Immature natural killer cell (primary cell): Measurements from ENCODE around the gene SLIT3. TPM values are rescaled to one million over a fixed set of nuclear protein-coding genes. Genes with fewer than 3 reads are reported as not detected.

Source experiments
- DNase-seq, 3 donors: peaks; one replicate each; pipeline ENCODE4 v3.0.0; 2022; ENCODE audit warnings: mixed read lengths in 1 of 3
- H3K27ac Mint-ChIP-seq, 6 donors: one replicate each; pipeline ENCODE4 v1.8.0; 2020; ENCODE audit warnings: mixed read lengths in 6 of 6, mild to moderate bottlenecking in 5 of 6, inconsistent platforms in 4 of 6, moderate library complexity in 3 of 6
- H3K27me3 Mint-ChIP-seq, 3 donors: one replicate each; pipeline ENCODE4 v1.8.0; 2020 to 2021; ENCODE audit warnings: low read depth in 3 of 3, mild to moderate bottlenecking in 3 of 3, mixed read lengths in 3 of 3, moderate library complexity in 3 of 3, inconsistent platforms in 1 of 3
- H3K36me3 Mint-ChIP-seq, 3 donors: one replicate each; pipeline ENCODE4 v1.8.0; 2020; ENCODE audit warnings: mixed read lengths in 3 of 3, inconsistent platforms in 2 of 3, mild to moderate bottlenecking in 2 of 3
- H3K4me1 Mint-ChIP-seq, 2 donors: one replicate each; pipeline ENCODE4 v1.8.0; 2020; ENCODE audit warnings: inconsistent platforms in 2 of 2, mild to moderate bottlenecking in 2 of 2, mixed read lengths in 2 of 2, moderate library complexity in 1 of 2
- H3K4me3 Mint-ChIP-seq, 5 donors: one replicate each; pipeline ENCODE4 v1.8.0; 2020; ENCODE audit warnings: mild to moderate bottlenecking in 5 of 5, mixed read lengths in 5 of 5, inconsistent platforms in 3 of 5, moderate library complexity in 3 of 5
- H3K9me3 Mint-ChIP-seq, 6 donors: one replicate each; pipeline ENCODE4 v1.8.0; 2020; ENCODE audit warnings: mild to moderate bottlenecking in 6 of 6, mixed read lengths in 6 of 6, inconsistent platforms in 4 of 6, moderate library complexity in 3 of 6
- polyA plus RNA-seq, 3 donors: library from polyadenylated mRNA; unstranded; fragments of 300-500 nt; fragmentation: Illumina TruSeq; gene quantifications; one replicate each; pipeline ENCODE4 v1.2.3, GENCODE V29; 2021

SLIT3 gene
- polyA plus RNA-seq, 3 donors from 2014 or later: 0.47 to 0.90 TPM; not detected in 1

- DNase-seq: no peak
- Mint-ChIP-seq H3K27ac (peak overlapping the region in 2 of 6 donors; percentile 82 to 83), H3K9me3 (no peaks in the 10 kb centered on the region), H3K36me3 (peaks cover 0 to 10% (median 0%) of the 10 kb centered on the region in 3 donors), H3K27me3 (no peaks in the 10 kb centered on the region), H3K4me3 (peak overlapping the region in 1 of 5 donors; percentile 40), H3K4me1 (peaks cover 0 to 17% of the 10 kb centered on the region in 2 donors)
These were observed 504.1 kb downstream of the SLIT3 start for GRCh38 chr5:168796593-168797580.

GRCh38 chr5:168796000-168796399 lies 504.9 kb downstream of the SLIT3 start:
- H3K27ac Mint-ChIP-seq: no peak overlapping the region
- no peak overlapping the region for H3K4me3 Mint-ChIP-seq
- no peaks in the 10 kb centered on the region for H3K9me3 Mint-ChIP-seq
- peaks cover 0 to under 1% (median 0%) of the 10 kb centered on the region in 3 donors for H3K27me3 Mint-ChIP-seq
- H3K4me1 Mint-ChIP-seq: peaks cover 0 to 17% of the 10 kb centered on the region in 2 donors
- H3K36me3 Mint-ChIP-seq: peaks cover 0 to 7% (median 0%) of the 10 kb centered on the region in 3 donors
- no peak for DNase-seq

GRCh38 chr5:168793841-168794837 lies 506.8 kb downstream of the SLIT3 start:
- peaks cover 0 to 7% (median 0%) of the 10 kb centered on the region in 3 donors for H3K36me3 Mint-ChIP-seq
- no peaks in the 10 kb centered on the region for H3K9me3 Mint-ChIP-seq
- peaks cover 0 to 2% (median 2%) of the 10 kb centered on the region in 3 donors for H3K27me3 Mint-ChIP-seq
- H3K27ac Mint-ChIP-seq: no peak overlapping the region
- H3K4me1 Mint-ChIP-seq: peaks cover 0 to 17% of the 10 kb centered on the region in 2 donors
- DNase-seq: no peak
- H3K4me3 Mint-ChIP-seq: no peak overlapping the region

- H3K9me3 Mint-ChIP-seq: no peaks in the 10 kb centered on the region
- peaks cover 0 to 2% (median 2%) of the 10 kb centered on the region in 3 donors for H3K27me3 Mint-ChIP-seq
- no peak overlapping the region for H3K4me3 Mint-ChIP-seq
- H3K27ac Mint-ChIP-seq: no peak overlapping the region
- peaks cover 0 to 7% (median 0%) of the 10 kb centered on the region in 3 donors for H3K36me3 Mint-ChIP-seq
- H3K4me1 Mint-ChIP-seq: peaks cover 0 to 4% of the 10 kb centered on the region in 2 donors
- no peak for DNase-seq
These were observed 508.3 kb downstream of the SLIT3 start for GRCh38 chr5:168792678-168793077.

GRCh38 chr5:168790671-168791250 lies 510.2 kb downstream of the SLIT3 start:
- Mint-ChIP-seq H3K27ac (no peak overlapping the region), H3K27me3 (peaks cover 0 to 2% (median 2%) of the 10 kb centered on the region in 3 donors), H3K4me3 (no peak overlapping the region), H3K4me1 (no peaks in the 10 kb centered on the region), H3K36me3 (peaks cover 0 to 7% (median 0%) of the 10 kb centered on the region in 3 donors), H3K9me3 (no peaks in the 10 kb centered on the region)
- no peak for DNase-seq

- Mint-ChIP-seq H3K27ac (no peak overlapping the region), H3K27me3 (peaks cover 0 to 2% (median 2%) of the 10 kb centered on the region in 3 donors), H3K4me1 (no peaks in the 10 kb centered on the region), H3K9me3 (no peaks in the 10 kb centered on the region), H3K4me3 (no peak overlapping the region), H3K36me3 (peaks cover 0 to 7% (median 0%) of the 10 kb centered on the region in 3 donors)
- no peak for DNase-seq
These were observed 510.8 kb downstream of the SLIT3 start for GRCh38 chr5:168790002-168790635.

- Mint-ChIP-seq H3K9me3 (no peaks in the 10 kb centered on the region), H3K27ac (no peak overlapping the region), H3K27me3 (peaks cover 0 to 2% (median 2%) of the 10 kb centered on the region in 3 donors), H3K36me3 (peaks cover 0 to 6% (median 0%) of the 10 kb centered on the region in 3 donors), H3K4me3 (no peak overlapping the region), H3K4me1 (no peaks in the 10 kb centered on the region)
- DNase-seq: no peak
These were observed 512.2 kb downstream of the SLIT3 start for GRCh38 chr5:168788786-168789185.

GRCh38 chr5:168788107-168788506 lies 512.8 kb downstream of the SLIT3 start:
- peaks cover 0 to 2% (median 2%) of the 10 kb centered on the region in 3 donors for H3K27me3 Mint-ChIP-seq
- H3K9me3 Mint-ChIP-seq: no peaks in the 10 kb centered on the region
- H3K27ac Mint-ChIP-seq: no peak overlapping the region
- DNase-seq: no peak
- no peak overlapping the region for H3K4me3 Mint-ChIP-seq
- H3K4me1 Mint-ChIP-seq: no peaks in the 10 kb centered on the region
- no peaks in the 10 kb centered on the region for H3K36me3 Mint-ChIP-seq

GRCh38 chr5:168786147-168786546 lies 514.8 kb downstream of the SLIT3 start:
- Mint-ChIP-seq H3K4me3 (no peak overlapping the region), H3K27ac (no peak overlapping the region), H3K27me3 (peaks cover 0 to 2% (median 2%) of the 10 kb centered on the region in 3 donors), H3K4me1 (no peaks in the 10 kb centered on the region), H3K36me3 (no peaks in the 10 kb centered on the region), H3K9me3 (no peaks in the 10 kb centered on the region)
- DNase-seq: no peak

GRCh38 chr5:168784454-168784853 lies 516.5 kb downstream of the SLIT3 start:
- H3K4me1 Mint-ChIP-seq: no peaks in the 10 kb centered on the region
- H3K27me3 Mint-ChIP-seq: no peaks in the 10 kb centered on the region
- no peaks in the 10 kb centered on the region for H3K9me3 Mint-ChIP-seq
- no peak overlapping the region for H3K27ac Mint-ChIP-seq
- no peaks in the 10 kb centered on the region for H3K36me3 Mint-ChIP-seq
- H3K4me3 Mint-ChIP-seq: no peak overlapping the region
- DNase-seq: no peak

GRCh38 chr5:168781941-168782571 lies 518.9 kb downstream of the SLIT3 start:
- no peaks in the 10 kb centered on the region for H3K36me3 Mint-ChIP-seq

GRCh38 chr5:168780888-168781287 lies 520.1 kb downstream of the SLIT3 start:
- Mint-ChIP-seq H3K9me3 (no peaks in the 10 kb centered on the region), H3K27me3 (peaks cover 0 to 2% (median 0%) of the 10 kb centered on the region in 3 donors), H3K4me1 (no peaks in the 10 kb centered on the region), H3K36me3 (no peaks in the 10 kb centered on the region), H3K4me3 (no peak overlapping the region), H3K27ac (no peak overlapping the region)
- DNase-seq: no peak

More at GRCh38 chr5:168781941-168782571, 518.9 kb downstream of the SLIT3 start:
- Mint-ChIP-seq H3K4me1 (no peaks in the 10 kb centered on the region), H3K9me3 (no peaks in the 10 kb centered on the region), H3K27me3 (peaks cover 0 to 2% (median 0%) of the 10 kb centered on the region in 3 donors), H3K27ac (no peak overlapping the region), H3K4me3 (no peak overlapping the region)
- DNase-seq: no peak
